ENCODE results near the gene ITGAX.

- TF ChIP-seq EZH2phosphoT487 (IDR thresholded peaks at IDR 0.05; ENCODE audit: insufficient read depth, low read depth): no peak
- TF ChIP-seq EZH2 (IDR thresholded peaks at IDR 0.05; ENCODE audit: insufficient read depth, poor library complexity, severe bottlenecking): no peak
These were observed 66.6 kb downstream of the ITGAX start for GRCh38 chr16:31421587-31421986.

Measured in GM23248 (cell line).